ENCODE data around the gene PLEKHH1.

PLEKHH1 gene

DNA sequence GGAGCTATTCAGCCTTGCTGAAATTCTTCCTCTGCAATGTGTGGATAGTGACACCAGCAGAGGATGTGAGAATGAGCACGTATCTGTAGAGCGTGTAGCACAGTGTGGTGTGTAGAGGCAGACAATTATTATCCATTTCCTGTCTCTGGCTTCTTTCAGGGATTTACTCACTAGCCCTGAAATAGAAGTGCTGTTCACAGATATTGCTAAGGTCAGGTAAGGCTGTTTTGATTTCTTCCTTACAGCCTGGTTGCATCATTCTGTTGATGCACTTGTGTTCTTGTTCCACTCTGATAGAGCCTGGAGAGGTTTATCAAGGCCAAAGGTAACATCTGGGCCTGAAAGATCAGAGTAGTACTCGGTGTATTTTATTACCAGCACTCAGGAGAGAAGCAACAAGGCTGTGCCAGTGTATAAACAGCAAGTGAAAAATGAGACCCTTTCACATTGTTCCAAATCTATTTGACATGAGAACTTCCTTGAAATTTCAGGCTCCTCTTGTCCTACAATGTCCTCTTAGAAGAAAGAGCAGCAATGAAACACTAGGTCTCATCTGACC lies 103.3 kb downstream of the PLEKHH1 start:
- no peak for DNase-seq

DNA sequence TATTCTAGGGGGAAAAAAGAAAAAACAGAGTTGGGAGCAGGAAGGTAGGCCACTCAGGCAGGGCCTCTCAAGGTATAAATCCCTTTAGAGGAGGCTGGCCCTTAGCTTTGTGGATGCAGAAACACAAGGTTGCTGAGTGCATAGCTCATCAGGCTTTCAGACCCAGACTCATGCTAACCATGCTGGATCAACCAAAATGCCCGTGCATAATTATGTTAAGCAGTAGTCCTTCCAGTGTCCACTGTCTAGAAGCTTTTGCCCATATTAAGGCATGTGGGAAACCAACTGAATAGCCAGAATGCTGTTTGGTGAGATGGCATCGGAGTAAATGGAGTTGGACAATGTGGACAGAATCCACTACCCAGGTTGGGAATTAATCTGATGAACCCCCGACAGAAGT lies 105.6 kb downstream of the PLEKHH1 start:
- DNase-seq: no peak
